Adipocyte (in vitro differentiated cells): ENCODE data around the gene ANTXR1.

Experiments
- DNase-seq: peaks from one replicate; pipeline ENCODE4 v3.0.0-alpha.2; 2015; ENCODE audit warnings: low read depth
- H3K27me3 ChIP-seq: replicated peaks from 2 replicates; pipeline ENCODE4 v1.7.0; 2013; ENCODE audit warnings: mild to moderate bottlenecking, low read length, moderate library complexity; ENCODE audit not compliant: control insufficient read depth, insufficient read depth
- H3K36me3 ChIP-seq: 2 replicates; pipeline ENCODE4 v1.7.0; 2013; ENCODE audit warnings: low read length, mild to moderate bottlenecking, moderate library complexity; ENCODE audit not compliant: control insufficient read depth, insufficient read depth, severe bottlenecking
- H3K4me1 ChIP-seq: 2 replicates; pipeline ENCODE4 v1.7.0; 2013; ENCODE audit warnings: mild to moderate bottlenecking, low read length, moderate library complexity; ENCODE audit not compliant: control insufficient read depth, insufficient read depth
- H3K4me3 ChIP-seq: 2 replicates; pipeline ENCODE4 v1.7.0; 2013; ENCODE audit warnings: mild to moderate bottlenecking, low read length, moderate library complexity
- H3K9ac ChIP-seq: 2 replicates; pipeline ENCODE4 v1.7.0; 2013; ENCODE audit warnings: mild to moderate bottlenecking, low read length, moderate library complexity
- H3K9me3 ChIP-seq: 2 replicates; pipeline ENCODE4 v1.7.0; 2013; ENCODE audit warnings: mild to moderate bottlenecking, low read length, moderate library complexity; ENCODE audit not compliant: control insufficient read depth

Gene ANTXR1

GRCh38 chr2:69162057-69162456, 149.1 kb downstream of the ANTXR1 start:
- Histone ChIP-seq H3K4me1 (peaks cover 31% of the 10 kb centered on the region), H3K4me3 (no peak overlapping the region), H3K36me3 (peaks cover 5% of the 10 kb centered on the region), H3K9me3 (no peaks in the 10 kb centered on the region), H3K27me3 (no peaks in the 10 kb centered on the region), H3K9ac (no peak overlapping the region)
- DNase-seq: no peak

- no peaks in the 10 kb centered on the region for H3K36me3 ChIP-seq
- peak; percentile 94 for DNase-seq
- no peak overlapping the region for H3K9ac ChIP-seq
- no peaks in the 10 kb centered on the region for H3K27me3 ChIP-seq
- peaks cover 31% of the 10 kb centered on the region for H3K4me1 ChIP-seq
- H3K4me3 ChIP-seq: no peak overlapping the region
- no peaks in the 10 kb centered on the region for H3K9me3 ChIP-seq
These were observed 150.1 kb downstream of the ANTXR1 start for GRCh38 chr2:69163109-69163508.

- no peak overlapping the region for H3K4me3 ChIP-seq
- no peak overlapping the region for H3K9ac ChIP-seq
- H3K4me1 ChIP-seq: peaks cover 31% of the 10 kb centered on the region
- no peaks in the 10 kb centered on the region for H3K27me3 ChIP-seq
- H3K9me3 ChIP-seq: no peaks in the 10 kb centered on the region
- no peak for DNase-seq
- no peaks in the 10 kb centered on the region for H3K36me3 ChIP-seq
These were observed 150.6 kb downstream of the ANTXR1 start for GRCh38 chr2:69163556-69163955.

- Histone ChIP-seq H3K27me3 (no peaks in the 10 kb centered on the region), H3K4me1 (peaks cover 31% of the 10 kb centered on the region)
- peak; percentile 78 for DNase-seq
These were observed 151.2 kb downstream of the ANTXR1 start for GRCh38 chr2:69164061-69164778.

GRCh38 chr2:69165091-69165880, 152.3 kb downstream of the ANTXR1 start:
- Histone ChIP-seq H3K4me1 (peaks cover 31% of the 10 kb centered on the region), H3K9ac (no peak overlapping the region)
- no peak for DNase-seq

More at GRCh38 chr2:69164061-69164778, 151.2 kb downstream of the ANTXR1 start:
- Histone ChIP-seq H3K9me3 (no peaks in the 10 kb centered on the region), H3K36me3 (no peaks in the 10 kb centered on the region), H3K4me3 (no peak overlapping the region), H3K9ac (no peak overlapping the region)

GRCh38 chr2:69166465-69166811, 153.5 kb downstream of the ANTXR1 start:
- Histone ChIP-seq H3K36me3 (no peaks in the 10 kb centered on the region), H3K9me3 (no peaks in the 10 kb centered on the region), H3K4me1 (peaks cover 31% of the 10 kb centered on the region), H3K9ac (no peak overlapping the region), H3K4me3 (no peak overlapping the region), H3K27me3 (no peaks in the 10 kb centered on the region)
- no peak for DNase-seq

More at GRCh38 chr2:69165091-69165880, 152.3 kb downstream of the ANTXR1 start:
- H3K4me3 ChIP-seq: no peak overlapping the region
- H3K27me3 ChIP-seq: no peaks in the 10 kb centered on the region
- H3K9me3 ChIP-seq: no peaks in the 10 kb centered on the region
- no peaks in the 10 kb centered on the region for H3K36me3 ChIP-seq

- Histone ChIP-seq H3K9me3 (no peaks in the 10 kb centered on the region), H3K9ac (no peak overlapping the region), H3K36me3 (no peaks in the 10 kb centered on the region), H3K4me3 (no peak overlapping the region), H3K4me1 (peaks cover 31% of the 10 kb centered on the region), H3K27me3 (no peaks in the 10 kb centered on the region)
- no peak for DNase-seq
These were observed 154.0 kb downstream of the ANTXR1 start for GRCh38 chr2:69166812-69167468.

GRCh38 chr2:69167469-69167822, 154.5 kb downstream of the ANTXR1 start:
- no peak for DNase-seq
- Histone ChIP-seq H3K4me3 (no peak overlapping the region), H3K9me3 (no peaks in the 10 kb centered on the region), H3K4me1 (peaks cover 26% of the 10 kb centered on the region), H3K9ac (no peak overlapping the region), H3K27me3 (no peaks in the 10 kb centered on the region), H3K36me3 (no peaks in the 10 kb centered on the region)

GRCh38 chr2:69168144-69168813, 155.3 kb downstream of the ANTXR1 start:
- no peak overlapping the region for H3K9ac ChIP-seq
- peaks cover 18% of the 10 kb centered on the region for H3K4me1 ChIP-seq
- no peak overlapping the region for H3K4me3 ChIP-seq
- peaks cover 8% of the 10 kb centered on the region for H3K36me3 ChIP-seq
- H3K9me3 ChIP-seq: no peaks in the 10 kb centered on the region
- no peak for DNase-seq
- H3K27me3 ChIP-seq: no peaks in the 10 kb centered on the region

- DNase-seq: no peak
- H3K36me3 ChIP-seq: peaks cover 8% of the 10 kb centered on the region
- H3K9ac ChIP-seq: no peak overlapping the region
- no peaks in the 10 kb centered on the region for H3K27me3 ChIP-seq
- H3K4me3 ChIP-seq: no peak overlapping the region
- peaks cover 10% of the 10 kb centered on the region for H3K4me1 ChIP-seq
- no peaks in the 10 kb centered on the region for H3K9me3 ChIP-seq
These were observed 156.1 kb downstream of the ANTXR1 start for GRCh38 chr2:69168950-69169654.
